Breast epithelium (tissue), 4 donors: ENCODE results near the gene PDS5A. TPM values are rescaled to one million over a fixed set of nuclear protein-coding genes. Genes with fewer than 3 reads are reported as not detected.

ENCODE experiments used
- DNase-seq, 2 donors: peaks; one replicate each; pipeline ENCODE4 v3.0.0-alpha.2; 2019; ENCODE audit warnings: low spot score in 2 of 2
- H3K27ac ChIP-seq, 2 donors: fragments of 200-600 bp; sonication (generic) in 1 of 2; one replicate each; pipeline ENCODE4 v1.5.1; 2016 to 2019; ENCODE audit warnings: mild to moderate bottlenecking in 1 of 2
- H3K27me3 ChIP-seq, 2 donors: fragments of 200-600 bp; sonication (generic) in 1 of 2; one replicate each; pipeline versions ENCODE4 v1.5.1 to v1.6.0; 2017 to 2019; ENCODE audit warnings: control low read depth in 1 of 2, mild to moderate bottlenecking in 1 of 2
- H3K36me3 ChIP-seq: fragments of 200-600 bp; one replicate; pipeline ENCODE4 v1.5.1; 2019
- H3K4me1 ChIP-seq, 2 donors: fragments of 200-600 bp; sonication (generic); one replicate each; pipeline ENCODE4 v1.5.1; 2016 to 2019; ENCODE audit warnings: control low read depth in 1 of 2
- H3K4me3 ChIP-seq, 3 donors: fragments of 200-600 bp; sonication (generic); 1 replicate in 2 of 3; 2 replicates in 1 of 3; pipeline ENCODE4 v1.5.1; 2016 to 2019; ENCODE audit warnings: mild to moderate bottlenecking in 3 of 3, moderate library complexity in 2 of 3
- H3K9me3 ChIP-seq, 2 donors: fragments of 200-600 bp; sonication (generic) in 1 of 2; one replicate each; pipeline ENCODE4 v1.5.1; 2016 to 2019; ENCODE audit warnings: control low read depth in 1 of 2
- CTCF ChIP-seq, 3 donors: fragments of 450-650 bp; IDR thresholded peaks; one replicate each; pipeline ENCODE4 v1.5.1; 2016 to 2017; ENCODE audit warnings: antibody characterized with exemption in 3 of 3, mild to moderate bottlenecking in 3 of 3, moderate library complexity in 3 of 3
- POLR2A ChIP-seq: fragments of 450-650 bp; IDR thresholded peaks from one replicate; pipeline ENCODE4 v1.6.1; 2016; ENCODE audit warnings: antibody characterized with exemption, mild to moderate bottlenecking, moderate library complexity
- POLR2AphosphoS5 ChIP-seq, 3 donors: sonication (generic); formaldehyde crosslinking; IDR thresholded peaks; one replicate each; pipeline ENCODE4 v1.6.1; 2017; ENCODE audit warnings: antibody characterized with exemption in 3 of 3
- intact Hi-C: fragments of 100-400 bp; cut with DNase I; formaldehyde crosslinking; loops from one replicate; pipeline ENCODE4 v1.15.1; 2023; ENCODE audit warnings: low total_unique reads
- total RNA-seq, 3 donors: library from RNA; depleted of rRNA; stranded (reverse); fragments of >200 nt; gene quantifications; one replicate each; pipeline ENCODE4 v1.1.0, GENCODE V29; 2016

Gene PDS5A
- total RNA-seq, 3 donors from 2014 or later, result 69.9 to 106 (median 82.9) TPM

- TF ChIP-seq CTCF (IDR thresholded peaks at IDR 0.05), result no peak
- Histone ChIP-seq H3K27me3 (no peaks in the 10 kb centered on the region), H3K27ac (no peak overlapping the region), H3K4me1 (no peaks in the 10 kb centered on the region), H3K9me3 (no peaks in the 10 kb centered on the region), H3K4me3 (no peak overlapping the region), H3K36me3 (no peaks in the 10 kb centered on the region)
- DNase-seq, result no peak
- intact Hi-C loops, result no loop called here
Measured at GRCh38 chr4:39834269-39834668, 143.4 kb downstream of the PDS5A start.

- no peak for DNase-seq
- H3K36me3 ChIP-seq, result peaks cover 7% of the 10 kb centered on the region
- no peak for TF ChIP-seq POLR2A
- no peak for TF ChIP-seq POLR2AphosphoS5 (IDR thresholded peaks at IDR 0.05)
- no peak for TF ChIP-seq CTCF (IDR thresholded peaks at IDR 0.05)
- H3K27me3 ChIP-seq, result no peaks in the 10 kb centered on the region
- H3K27ac ChIP-seq, result no peak overlapping the region
- no peak overlapping the region for H3K4me3 ChIP-seq
- no peaks in the 10 kb centered on the region for H3K4me1 ChIP-seq
- no peaks in the 10 kb centered on the region for H3K9me3 ChIP-seq
- intact Hi-C loops, result no loop called here
Measured at GRCh38 chr4:39825741-39826231, 151.9 kb downstream of the PDS5A start.

- DNase-seq, result no peak
- no peak for TF ChIP-seq POLR2AphosphoS5 (IDR thresholded peaks at IDR 0.05)
- TF ChIP-seq POLR2A, result no peak
- no peak for TF ChIP-seq CTCF (IDR thresholded peaks at IDR 0.05)
- Histone ChIP-seq H3K27me3 (no peaks in the 10 kb centered on the region), H3K4me1 (no peaks in the 10 kb centered on the region), H3K27ac (no peak overlapping the region), H3K36me3 (peaks cover 7% of the 10 kb centered on the region), H3K4me3 (no peak overlapping the region), H3K9me3 (no peaks in the 10 kb centered on the region)
- intact Hi-C loops, result no loop called here
Measured at GRCh38 chr4:39825090-39825489, 152.6 kb downstream of the PDS5A start.

GRCh38 chr4:39823191-39823590 lies 154.5 kb downstream of the PDS5A start:
- TF ChIP-seq POLR2A (no peak), POLR2AphosphoS5 (IDR thresholded peaks at IDR 0.05) (no peak), CTCF (IDR thresholded peaks at IDR 0.05) (no peak)
- Histone ChIP-seq H3K27ac (no peak overlapping the region), H3K9me3 (no peaks in the 10 kb centered on the region), H3K27me3 (no peaks in the 10 kb centered on the region), H3K36me3 (peaks cover 3% of the 10 kb centered on the region), H3K4me3 (no peak overlapping the region), H3K4me1 (no peaks in the 10 kb centered on the region)
- no peak for DNase-seq
- intact Hi-C loops, result no loop called here

- peaks cover 3% of the 10 kb centered on the region for H3K36me3 ChIP-seq
- no peak for DNase-seq
- no peaks in the 10 kb centered on the region for H3K9me3 ChIP-seq
- no peaks in the 10 kb centered on the region for H3K4me1 ChIP-seq
- intact Hi-C loops, result no loop called here
- H3K27ac ChIP-seq, result no peak overlapping the region
- TF ChIP-seq CTCF (IDR thresholded peaks at IDR 0.05) (no peak), POLR2A (no peak), POLR2AphosphoS5 (IDR thresholded peaks at IDR 0.05) (no peak)
- H3K4me3 ChIP-seq, result no peak overlapping the region
- H3K27me3 ChIP-seq, result no peaks in the 10 kb centered on the region
Measured at GRCh38 chr4:39822662-39823061, 155.0 kb downstream of the PDS5A start.
